HG02981 (cell line): Measurements from ENCODE around the gene UPK1A.

Experiments used
- ATAC-seq: cut with Tn5 transposase; IDR thresholded peaks from one replicate; pipeline ENCODE4 v1.9.1; 2021; ENCODE audit warnings: mild to moderate bottlenecking, moderate library complexity; ENCODE audit not compliant: unreplicated experiment

UPK1A gene

DNA sequence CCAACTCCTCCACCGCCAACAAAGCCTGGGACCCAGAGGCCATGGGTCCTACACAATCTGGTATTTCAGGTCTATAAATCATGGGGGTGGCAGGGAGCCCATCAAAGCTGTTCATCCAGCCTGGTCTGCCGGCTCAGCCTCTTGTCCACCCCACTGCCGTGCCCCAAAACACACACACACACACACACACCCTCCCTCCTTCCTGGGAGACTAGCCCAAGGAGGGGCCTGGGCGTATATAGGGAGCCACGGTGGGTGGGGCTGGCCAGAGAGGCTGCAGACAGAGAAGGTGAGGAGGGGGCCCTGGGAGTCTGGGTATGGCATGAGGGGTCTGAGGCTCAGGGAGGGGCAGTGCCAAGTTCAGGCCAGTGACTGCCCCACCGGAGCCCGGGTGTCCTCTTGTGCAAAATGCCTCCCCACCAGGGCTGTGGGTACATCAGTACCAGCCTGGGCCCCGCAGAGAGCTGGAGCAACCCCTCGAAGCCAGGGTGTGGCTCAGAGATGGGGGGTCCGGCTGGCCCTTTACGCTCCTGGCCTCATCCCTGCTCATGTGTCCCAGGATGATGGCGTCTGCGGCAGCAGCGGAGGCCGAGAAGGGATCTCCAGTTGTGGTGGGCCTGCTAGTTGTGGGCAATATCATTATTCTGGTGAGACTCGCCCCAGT is at the start of gene UPK1A:
UPK1A (plus strand) TSS at position 267 of the 663 bp plus-strand sequence; CDS start at position 563, 296 bp downstream.
- ATAC-seq, result no peak

DNA sequence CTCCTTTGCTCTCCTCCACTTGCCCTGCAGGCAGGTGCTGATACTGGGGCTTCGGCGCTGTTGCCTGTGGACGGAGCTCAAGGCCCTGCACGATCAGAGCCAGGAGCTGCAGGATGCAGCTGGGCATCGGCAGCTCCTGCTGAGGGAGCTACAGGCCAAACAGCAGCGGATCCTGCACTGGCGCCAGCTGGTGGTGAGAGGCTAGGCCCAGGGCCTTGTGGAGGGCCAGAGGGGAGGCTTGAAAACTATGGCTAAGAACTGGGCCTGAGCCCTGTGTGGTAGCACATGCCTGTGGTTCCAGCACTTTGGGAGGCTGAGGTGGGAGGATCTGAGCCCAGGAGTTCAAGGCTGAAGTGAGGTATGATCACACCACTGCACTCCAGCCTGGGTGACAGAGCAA is 47.5 kb upstream of the UPK1A start:
- no peak for ATAC-seq

DNA sequence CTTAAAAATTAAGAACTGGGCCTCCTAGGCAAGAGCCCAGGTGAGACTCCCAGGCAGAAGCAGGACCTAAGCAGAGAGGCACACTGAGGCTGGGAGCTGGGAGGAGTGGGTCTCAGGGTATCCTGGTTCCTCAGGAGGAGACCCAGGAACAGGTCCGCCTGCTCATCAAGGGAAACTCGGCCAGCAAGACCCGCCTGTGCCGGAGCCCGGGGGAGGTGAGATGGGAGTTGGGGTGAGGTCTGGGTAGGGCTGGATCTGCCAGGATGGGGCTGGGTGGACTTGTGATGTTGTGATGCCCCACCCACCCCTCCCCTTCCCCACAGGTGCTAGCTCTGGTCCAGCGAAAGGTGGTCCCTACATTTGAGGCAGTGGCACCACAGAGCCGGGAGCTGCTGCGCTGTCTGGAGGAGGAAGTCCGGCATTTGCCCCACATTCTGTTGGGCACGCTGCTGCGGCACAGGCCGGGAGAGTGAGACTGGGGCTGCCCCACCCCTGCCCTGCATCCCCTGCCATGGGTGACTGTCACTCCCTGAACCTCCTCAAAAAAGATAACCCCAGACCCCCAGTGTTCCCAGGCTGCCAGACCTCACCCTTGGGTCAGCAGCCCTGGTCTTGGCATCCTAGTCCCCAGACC is 46.9 kb upstream of the UPK1A start:
- ATAC-seq, result no peak

DNA sequence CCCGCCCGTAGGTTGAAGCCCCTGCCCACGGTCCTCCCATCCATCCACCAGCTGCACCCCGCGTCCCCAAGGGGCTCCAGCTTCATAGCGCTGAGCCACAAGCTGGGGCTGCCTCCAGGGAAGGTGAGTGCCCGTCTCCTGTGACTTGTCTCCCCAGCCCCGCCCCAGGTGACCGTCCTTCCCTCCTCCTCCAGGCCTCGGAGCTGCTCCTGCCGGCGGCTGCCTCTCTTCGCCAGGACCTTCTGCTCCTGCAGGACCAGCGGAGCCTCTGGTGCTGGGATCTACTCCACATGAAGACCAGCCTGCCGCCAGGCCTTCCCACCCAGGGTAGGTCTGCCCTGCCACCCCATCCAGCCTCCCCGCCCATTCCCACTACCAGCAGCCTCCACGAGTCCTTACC is 46.3 kb upstream of the UPK1A start:
- ATAC-seq, result no peak

DNA sequence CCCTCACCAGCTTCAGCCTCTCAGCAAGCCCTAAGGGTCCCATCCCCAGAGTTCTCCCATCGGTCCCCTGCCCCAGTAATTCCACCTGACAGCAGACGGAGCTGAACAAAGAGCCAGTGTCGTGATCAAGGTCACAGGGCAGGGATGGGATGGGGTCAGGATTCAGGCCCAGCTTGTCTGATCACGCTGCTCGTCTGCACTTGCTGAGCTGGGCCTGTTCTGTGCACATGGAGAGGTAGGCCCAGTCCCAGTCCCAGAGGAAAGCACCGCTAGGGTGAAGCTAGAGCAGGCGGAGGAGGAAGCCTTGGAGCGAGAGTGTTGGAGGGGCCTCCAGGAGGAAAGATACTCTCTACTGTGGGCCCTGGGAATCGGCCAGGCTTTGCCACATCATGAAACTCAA is 44.6 kb upstream of the UPK1A start:
- ATAC-seq, result no peak

DNA sequence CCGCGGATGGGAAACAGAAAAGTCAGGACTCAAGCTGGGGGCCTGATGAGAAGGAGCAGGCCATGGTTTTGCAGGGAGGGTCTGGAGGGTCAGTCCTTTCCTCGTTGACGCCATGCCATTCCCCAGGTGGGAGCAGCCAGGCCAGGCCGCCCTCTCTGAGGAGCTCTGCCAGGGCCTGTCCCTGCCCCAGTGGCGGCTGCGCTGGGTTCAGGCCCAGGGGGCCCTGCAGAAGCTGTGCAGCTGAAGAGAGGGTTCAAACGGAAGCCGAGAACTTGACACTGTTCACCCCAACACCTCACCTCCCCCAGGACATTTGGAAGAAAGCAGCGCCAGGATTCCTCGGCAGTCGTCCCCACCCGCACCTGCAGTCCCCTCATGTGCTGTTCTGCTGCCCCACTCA is 43.6 kb upstream of the UPK1A start:
- no peak for ATAC-seq

DNA sequence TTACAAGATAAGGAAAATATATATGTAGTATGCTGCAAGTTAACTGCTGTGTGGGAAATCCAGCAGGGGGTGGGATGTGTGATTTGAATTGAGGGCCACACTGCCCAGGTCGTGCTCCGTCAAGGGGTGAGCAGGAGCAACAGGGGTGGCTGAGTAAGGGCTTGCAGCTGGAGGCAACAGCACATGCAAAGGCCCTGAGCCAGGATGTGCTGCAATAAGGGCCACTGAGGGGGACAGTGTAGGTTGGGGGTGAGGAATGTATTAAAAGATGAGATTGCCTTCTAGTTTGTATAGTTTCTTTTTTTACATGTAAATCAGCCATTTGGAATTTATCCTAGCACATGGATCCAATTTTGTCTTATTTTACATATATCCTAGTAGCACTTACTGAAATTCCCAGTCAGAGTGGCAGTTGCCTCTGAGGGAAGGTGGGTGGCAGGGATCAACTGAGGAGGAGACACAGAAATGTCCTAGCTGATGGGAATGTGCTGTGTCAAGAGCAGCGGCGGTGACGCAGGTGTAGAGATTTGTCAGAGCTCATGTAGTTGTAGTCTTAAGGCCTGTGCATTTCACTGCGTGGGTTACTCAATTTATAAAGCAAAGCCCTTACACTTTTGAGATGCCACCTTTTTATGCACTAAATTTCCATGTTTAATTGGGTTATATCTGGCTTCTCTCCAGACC is 42.8 kb upstream of the UPK1A start:
- no peak for ATAC-seq

DNA sequence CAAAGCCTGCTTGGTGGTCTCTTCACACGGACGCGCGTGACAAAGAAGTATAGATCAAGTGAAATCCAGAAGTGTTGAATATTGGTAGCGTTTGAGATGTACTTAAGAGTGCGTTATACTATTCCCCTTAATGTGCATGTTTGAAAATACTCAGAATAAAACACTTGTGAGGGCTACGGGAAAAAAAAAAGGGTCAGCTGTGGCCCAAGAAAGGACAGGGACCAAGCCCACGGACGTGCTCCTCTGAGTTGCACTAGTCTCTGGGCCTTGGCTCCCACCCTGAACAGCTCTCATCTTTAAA is 38.1 kb upstream of the UPK1A start:
- ATAC-seq, result no peak

DNA sequence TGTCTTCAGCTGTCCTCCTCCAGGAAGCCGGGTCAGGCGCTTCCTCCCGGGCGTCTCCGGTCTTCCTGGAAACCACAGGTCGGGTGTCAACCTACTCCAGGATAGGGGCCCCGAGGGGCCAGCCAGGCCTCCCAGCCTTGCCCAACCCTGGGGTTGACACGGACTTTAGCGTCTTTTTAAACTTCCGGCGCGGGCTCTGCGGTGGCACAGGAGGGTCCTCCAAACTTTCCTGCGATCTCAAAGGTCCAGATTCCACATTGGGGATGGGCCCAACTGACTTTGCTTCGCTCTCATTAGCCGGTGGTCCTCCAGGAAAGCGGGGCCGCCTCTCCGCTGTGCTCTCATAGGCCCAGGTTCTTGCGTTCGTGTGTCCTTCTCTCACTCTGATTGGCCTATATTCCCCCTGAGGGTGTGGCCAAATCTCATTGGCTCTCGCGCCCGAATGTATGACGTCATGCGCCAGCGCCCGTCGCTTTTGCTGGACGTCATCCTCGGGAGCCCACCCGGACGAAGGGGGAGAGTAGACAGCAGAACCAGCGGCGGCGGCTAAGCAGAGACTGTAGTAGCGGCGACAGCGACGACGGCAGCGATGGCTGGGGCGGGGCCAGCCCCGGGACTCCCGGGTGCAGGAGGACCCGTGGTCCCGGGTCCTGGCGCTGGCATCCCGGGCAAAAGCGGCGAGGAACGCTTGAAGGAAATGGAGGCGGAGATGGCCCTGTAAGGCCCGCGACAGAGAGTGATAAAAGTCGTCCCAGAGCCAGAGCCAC is 37.6 kb upstream of the UPK1A start, which contains the start of gene RBM42:
RBM42 (plus strand) TSS at position 472 of the 767 bp plus-strand sequence; CDS start at position 590, 118 bp downstream.
- peak; percentile 97 for ATAC-seq

DNA sequence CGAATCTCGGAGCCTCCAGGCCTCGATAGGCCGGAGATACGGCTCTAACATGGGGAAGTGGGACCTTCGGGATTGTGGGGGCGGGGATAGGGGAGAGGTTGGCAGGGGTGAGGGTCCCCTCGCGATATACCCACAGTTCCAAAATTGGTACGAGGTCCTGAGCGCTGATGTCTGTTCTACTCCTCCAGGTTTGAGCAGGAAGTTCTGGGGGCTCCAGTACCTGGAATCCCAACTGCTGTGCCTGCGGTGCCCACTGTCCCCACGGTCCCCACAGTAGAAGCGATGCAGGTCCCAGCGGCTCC is 37.0 kb upstream of the UPK1A start:
- ATAC-seq, result no peak

DNA sequence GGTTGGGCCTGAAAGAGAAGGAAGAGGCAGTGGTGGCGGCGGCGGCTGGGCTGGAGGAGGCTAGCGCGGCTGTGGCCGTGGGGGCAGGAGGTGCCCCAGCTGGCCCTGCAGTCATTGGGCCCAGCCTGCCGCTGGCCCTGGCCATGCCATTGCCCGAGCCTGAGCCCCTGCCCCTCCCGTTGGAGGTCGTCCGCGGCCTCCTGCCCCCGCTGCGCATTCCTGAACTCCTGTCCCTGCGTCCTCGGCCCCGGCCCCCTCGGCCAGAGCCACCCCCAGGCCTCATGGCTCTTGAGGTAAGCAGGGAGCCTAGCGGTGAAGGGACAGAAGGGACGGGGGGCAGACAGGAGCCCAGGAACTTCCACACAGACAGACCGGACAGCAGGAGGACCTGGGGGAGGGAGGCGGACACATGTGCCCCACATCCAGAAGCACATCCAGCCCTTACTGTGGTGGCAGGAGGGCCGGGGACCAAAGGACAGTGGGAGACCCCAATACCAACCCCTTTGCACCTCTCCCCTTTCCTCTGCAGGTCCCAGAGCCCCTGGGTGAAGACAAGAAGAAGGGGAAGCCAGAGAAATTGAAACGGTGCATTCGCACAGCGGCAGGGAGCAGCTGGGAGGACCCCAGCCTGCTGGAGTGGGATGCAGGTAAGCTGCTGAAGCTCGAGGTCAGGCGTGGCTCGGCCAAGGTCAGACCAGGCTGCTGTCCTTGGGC is 32.4 kb upstream of the UPK1A start:
- ATAC-seq, result no peak

DNA sequence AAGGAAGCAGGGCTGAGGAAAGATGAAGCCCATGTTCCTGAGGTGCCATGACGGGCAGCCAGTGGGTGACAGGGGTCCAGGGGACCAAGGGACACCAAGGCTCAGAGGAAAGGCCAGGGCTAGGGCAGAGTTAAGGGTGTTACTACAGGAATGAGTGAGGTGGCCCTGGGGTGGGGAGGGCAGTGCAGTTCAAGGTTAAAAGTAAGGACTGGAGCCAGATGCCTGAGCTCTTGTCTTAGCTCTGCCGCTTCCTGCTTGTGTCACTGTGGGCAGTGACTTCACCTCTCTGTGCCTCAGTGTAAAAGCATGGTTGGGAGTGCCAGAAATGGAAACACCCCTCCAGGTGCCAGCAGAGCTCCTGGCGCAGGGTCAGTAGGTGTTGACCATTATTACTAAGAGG is 29.7 kb upstream of the UPK1A start:
- ATAC-seq, result no peak

DNA sequence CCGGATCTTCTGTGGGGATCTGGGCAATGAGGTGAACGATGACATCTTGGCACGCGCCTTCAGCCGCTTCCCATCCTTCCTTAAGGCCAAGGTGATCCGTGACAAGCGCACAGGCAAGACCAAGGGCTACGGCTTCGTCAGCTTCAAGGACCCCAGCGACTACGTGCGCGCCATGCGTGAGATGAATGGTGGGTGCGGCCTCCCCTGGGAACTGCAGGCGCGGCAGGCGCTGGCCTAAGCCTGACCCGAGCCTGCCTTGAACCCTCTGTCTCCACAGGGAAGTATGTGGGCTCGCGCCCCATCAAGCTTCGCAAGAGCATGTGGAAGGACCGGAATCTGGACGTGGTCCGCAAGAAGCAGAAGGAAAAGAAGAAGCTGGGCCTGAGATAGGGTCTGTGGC is 29.2 kb upstream of the UPK1A start:
- ATAC-seq, result no peak

DNA sequence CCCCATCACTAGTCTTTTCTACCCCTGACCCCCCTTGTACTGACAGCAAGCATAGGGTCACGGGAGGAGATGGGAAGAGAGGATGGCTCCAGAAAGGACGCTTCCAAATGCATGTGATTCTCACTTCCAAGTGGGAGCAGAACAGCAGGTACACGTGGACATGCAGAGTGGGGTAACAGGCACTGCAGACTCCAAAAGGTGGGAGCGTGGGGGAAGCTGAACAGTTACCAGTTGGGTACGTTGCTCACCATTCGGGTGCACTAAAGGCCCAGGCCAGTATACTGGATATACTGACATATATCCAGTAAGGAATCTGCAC is 27.0 kb upstream of the UPK1A start:
- ATAC-seq, result no peak

DNA sequence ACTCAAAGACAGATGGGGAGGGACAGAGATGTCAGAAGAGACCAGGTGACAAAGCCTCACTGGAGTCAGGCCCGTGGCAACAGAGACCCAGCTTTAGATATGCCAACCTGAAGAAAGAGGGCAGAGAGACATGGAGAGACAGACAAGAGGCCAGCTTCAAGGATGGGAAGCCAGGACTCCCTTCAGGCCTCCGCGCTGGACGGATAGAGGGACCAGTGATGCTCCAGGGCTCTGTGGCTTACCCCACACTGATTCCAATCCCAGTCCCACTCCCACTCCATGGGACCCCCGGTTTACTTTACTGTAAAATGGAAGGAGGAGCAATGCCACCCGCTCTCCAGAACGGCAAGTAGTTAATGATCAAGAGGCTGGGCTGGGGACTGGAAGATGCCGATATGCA is 26.5 kb upstream of the UPK1A start:
- no peak for ATAC-seq

DNA sequence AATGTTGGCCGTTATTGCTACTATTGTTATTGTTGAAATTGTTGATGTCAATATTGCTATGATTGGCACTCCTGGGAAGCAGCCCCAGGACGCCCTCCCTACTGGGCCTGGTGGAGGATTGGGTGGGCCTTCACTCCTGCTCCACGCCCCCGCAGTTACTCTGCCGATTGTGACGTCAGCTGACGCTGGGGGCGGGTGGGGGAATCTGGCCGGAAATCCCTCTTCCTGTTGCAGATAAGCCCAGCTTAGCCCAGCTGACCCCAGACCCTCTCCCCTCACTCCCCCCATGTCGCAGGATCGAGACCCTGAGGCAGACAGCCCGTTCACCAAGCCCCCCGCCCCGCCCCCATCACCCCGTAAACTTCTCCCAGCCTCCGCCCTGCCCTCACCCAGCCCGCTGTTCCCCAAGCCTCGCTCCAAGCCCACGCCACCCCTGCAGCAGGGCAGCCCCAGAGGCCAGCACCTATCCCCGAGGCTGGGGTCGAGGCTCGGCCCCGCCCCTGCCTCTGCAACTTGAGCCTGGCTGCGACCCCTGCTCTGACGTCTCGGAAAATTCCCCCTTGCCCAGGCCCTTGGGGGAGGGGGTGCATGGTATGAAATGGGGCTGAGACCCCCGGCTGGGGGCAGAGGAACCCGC is 24.7 kb upstream of the UPK1A start, which contains the start of gene ETV2:
ETV2 (plus strand) TSS at position 231 of the 637 bp plus-strand sequence. CDS start 716 bp downstream, outside the sequence.
- no peak for ATAC-seq

DNA sequence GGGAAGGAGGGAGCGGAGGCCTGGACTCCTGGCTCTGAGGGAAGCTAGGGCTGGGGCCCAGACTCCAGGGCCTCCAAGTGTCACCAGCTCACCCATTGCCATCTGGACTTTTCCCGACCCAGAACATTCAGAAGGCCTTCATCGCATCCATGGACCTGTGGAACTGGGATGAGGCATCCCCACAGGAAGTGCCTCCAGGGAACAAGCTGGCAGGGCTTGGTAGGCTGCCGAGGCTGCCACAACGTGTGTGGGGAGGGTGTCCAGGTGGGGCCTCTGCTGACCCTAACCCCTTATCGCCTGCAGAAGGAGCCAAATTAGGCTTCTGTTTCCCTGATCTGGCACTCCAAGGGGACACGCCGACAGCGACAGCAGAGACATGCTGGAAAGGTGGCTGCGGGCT is 24.0 kb upstream of the UPK1A start:
- no peak for ATAC-seq

DNA sequence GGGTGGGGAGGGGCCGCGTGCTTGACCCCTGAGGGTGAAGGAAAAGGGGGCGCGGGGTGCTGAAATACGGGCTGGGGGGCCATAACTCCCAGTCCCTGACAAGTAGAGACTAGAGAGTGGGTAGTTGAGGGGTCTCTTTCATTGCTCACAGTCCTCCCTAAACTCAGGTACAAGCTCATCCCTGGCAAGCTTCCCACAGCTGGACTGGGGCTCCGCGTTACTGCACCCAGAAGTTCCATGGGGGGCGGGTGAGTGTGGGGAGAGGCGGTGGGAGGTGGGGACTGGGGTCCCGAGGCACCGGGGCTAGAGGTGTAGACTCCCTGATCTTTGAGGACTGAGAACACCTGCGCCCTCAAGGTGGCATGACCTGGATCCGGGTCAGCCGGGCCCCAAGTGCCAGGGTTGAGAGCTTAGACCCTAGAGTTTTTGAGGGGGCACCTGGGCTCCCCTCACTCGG is 23.5 kb upstream of the UPK1A start:
- no peak for ATAC-seq

DNA sequence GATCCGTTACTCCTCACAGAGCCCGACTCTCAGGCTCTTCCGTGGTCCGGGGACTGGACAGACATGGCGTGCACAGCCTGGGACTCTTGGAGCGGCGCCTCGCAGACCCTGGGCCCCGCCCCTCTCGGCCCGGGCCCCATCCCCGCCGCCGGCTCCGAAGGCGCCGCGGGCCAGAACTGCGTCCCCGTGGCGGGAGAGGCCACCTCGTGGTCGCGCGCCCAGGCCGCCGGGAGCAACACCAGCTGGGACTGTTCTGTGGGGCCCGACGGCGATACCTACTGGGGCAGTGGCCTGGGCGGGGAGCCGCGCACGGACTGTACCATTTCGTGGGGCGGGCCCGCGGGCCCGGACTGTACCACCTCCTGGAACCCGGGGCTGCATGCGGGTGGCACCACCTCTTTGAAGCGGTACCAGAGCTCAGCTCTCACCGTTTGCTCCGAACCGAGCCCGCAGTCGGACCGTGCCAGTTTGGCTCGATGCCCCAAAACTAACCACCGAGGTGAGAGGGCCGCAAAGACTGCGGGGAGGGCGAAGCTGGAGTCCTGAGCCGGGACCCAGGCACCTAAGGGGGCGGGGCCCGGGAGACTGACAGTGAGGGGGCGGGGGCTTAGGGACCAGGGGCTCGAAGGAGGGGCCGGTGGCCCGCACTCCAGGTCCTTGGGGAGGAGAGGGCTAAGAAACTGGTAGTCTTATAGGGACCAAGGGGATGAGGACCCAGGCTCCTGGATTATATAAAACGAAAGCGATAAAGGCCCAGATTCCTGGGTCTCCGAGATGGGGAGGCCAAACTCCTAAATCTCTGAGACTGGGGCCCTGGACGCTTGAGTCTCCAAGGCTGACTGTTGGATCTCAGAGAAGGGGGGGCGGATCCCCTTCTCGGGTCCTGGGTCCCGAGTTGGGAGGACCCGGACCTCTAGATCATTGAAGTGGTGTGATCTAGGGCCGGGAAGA is 22.8 kb upstream of the UPK1A start:
- peak; percentile 40 for ATAC-seq
